LHCN-M2 (cell line): ENCODE measurements around the gene CDKL5. TPM values are rescaled to one million over a fixed set of nuclear protein-coding genes. Genes with fewer than 3 reads are reported as not detected.

Source experiments
- DNase-seq: peaks from one replicate; pipeline ENCODE4 v3.0.0-alpha.2; 2012; ENCODE audit warnings: low read depth
- total RNA-seq: library from RNA; depleted of rRNA; stranded (reverse); fragments of >200 nt; gene quantifications from 2 replicates; pipeline ENCODE4 v1.2.3, GENCODE V29; 2014; rRNA removed

Gene CDKL5
- total RNA-seq, 1 experiment from 2014 or later, result 4.0 TPM

DNA sequence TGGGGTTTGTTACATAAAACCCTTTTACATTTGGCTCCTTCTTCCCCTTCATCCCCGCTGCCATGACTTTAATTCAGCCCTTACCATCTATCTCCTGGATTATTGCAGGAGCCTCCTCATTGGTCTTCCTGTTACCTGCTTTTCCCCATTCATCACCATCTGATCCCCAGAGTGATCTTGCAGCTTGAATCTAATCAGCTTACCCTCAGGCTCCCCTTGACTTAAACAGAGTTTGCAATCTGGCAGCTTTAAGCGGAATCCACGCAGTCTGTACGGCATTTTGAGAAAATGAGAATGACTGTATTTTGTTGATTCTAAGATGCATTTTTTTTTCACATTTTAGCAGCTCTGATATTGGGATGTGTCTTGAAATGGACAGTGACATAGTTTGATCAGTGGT is 267.1 kb downstream of the CDKL5 start:
- no peak for DNase-seq

- DNase-seq, result no peak
Observed at GRCh38 chrX:18696653-18697052, 271.2 kb downstream of the CDKL5 start.

- DNase-seq, result no peak
Observed at GRCh38 chrX:18698737-18699650, 273.6 kb downstream of the CDKL5 start.

GRCh38 chrX:18701621-18702361 is 276.4 kb downstream of the CDKL5 start:
- DNase-seq, result peak; percentile 30

DNA sequence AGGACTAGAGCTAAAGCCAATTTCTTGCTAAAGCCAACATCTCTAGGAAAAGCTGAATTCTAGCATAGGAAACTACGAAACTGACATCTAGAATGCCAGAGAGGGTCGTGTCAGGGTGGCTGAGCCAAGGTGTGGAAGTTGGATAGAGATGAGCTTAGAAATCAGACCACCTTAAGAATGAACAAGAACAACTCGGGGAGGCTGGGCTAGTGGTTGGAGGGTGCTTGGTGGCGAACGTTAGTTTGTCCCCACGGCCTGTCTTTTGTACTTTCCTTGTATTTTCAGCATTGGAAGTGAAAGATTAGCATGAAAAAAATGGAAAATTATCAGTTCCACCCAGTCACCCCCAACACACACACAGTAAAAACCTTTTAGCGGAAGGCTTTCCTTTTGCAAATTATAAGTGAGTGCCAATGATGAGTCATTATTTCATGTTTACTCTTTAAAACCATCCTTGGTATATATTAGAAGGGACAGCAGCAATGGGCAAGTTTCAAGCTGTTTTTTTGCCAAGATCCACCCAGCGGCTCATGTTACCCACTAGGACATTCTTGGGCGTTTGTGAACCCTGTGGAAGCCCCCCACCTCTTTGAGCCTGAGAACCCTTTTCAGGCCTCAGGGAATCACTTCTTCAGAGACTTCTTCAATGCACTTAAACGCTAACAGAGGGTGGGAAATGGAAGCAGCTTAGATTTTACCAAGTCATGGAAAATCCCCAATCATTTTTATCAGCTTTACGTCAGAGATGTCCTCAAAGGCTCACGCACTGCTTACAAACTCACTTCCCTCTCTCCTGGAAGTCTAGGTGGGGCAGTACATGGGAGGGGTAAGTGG is 277.2 kb downstream of the CDKL5 start:
- DNase-seq, result peak; percentile 29

Other genes with a start within 250 kb of the CDKL5 start
- gene BEND2, start 204.7 kb upstream of the CDKL5 start, total RNA-seq, result not detected in 2 replicates
- 4.2 and 5.6 TPM in 2 replicates for gene SCML2, start 70.9 kb upstream of the CDKL5 start, total RNA-seq
- not detected in 2 replicates for gene RS1, start 246.5 kb downstream of the CDKL5 start, total RNA-seq